A172 (cell line): Measurements from ENCODE around the gene EFCAB8. TPM values are rescaled to one million over a fixed set of nuclear protein-coding genes. Genes with fewer than 3 reads are reported as not detected.
"Not testable (repeated sequence)": the region's sequence is repeated elsewhere in the genome, so short reads cannot be mapped to it uniquely, and the experiment has no call there.

Source experiments
- DNase-seq: peaks from one replicate; pipeline ENCODE4 v3.0.0-alpha.2; 2015; ENCODE audit warnings: low spot score
- total RNA-seq: library from RNA; depleted of rRNA; stranded (reverse); fragments of >200 nt; shearing (Covaris generic); gene quantifications from 2 replicates; pipeline ENCODE4 v1.2.3, GENCODE V29; 2014

EFCAB8 gene
- total RNA-seq, 1 experiment from 2014 or later, result not detected

DNA sequence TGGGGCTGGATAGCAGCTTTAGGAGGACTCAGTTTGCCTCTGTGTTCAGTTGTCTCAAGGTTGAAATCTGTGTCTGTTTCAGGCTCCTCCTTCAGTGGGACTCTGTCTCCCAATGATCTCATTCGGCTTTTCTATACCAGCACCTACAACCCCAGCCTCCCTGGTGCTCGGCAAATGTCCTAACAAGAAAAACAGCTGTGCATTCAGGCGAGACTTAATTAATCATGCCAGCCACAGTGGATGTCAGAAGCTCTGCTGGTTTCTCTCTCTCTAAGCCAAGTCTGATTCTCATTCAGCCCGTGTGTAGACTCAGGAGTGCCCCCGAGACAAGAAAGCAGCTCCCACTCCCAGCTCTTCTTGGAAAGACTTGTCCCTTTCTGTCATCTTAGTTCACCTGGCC is 98.7 kb downstream of the EFCAB8 start:
- DNase-seq, result no peak

DNA sequence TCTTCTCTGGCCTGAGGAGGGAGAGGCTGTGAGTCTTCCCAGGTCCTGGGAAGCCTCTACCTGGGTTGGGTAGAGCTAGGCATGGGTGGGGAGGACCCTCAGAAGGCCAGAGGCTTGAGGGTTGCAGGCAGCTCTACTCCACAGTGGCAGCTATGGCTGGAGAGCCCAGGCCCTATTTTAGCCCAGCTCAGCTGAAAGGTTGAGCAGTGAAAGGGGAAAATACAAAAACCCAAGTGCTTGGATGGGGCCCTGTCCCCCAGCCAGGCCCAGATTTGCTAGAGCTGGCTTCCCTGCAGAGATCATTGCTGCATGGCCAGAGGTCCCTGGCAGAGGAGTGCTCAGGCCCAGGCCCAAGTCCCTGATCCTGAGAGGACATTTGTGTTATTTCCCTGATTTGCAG is 99.9 kb downstream of the EFCAB8 start:
- DNase-seq, result no peak

DNA sequence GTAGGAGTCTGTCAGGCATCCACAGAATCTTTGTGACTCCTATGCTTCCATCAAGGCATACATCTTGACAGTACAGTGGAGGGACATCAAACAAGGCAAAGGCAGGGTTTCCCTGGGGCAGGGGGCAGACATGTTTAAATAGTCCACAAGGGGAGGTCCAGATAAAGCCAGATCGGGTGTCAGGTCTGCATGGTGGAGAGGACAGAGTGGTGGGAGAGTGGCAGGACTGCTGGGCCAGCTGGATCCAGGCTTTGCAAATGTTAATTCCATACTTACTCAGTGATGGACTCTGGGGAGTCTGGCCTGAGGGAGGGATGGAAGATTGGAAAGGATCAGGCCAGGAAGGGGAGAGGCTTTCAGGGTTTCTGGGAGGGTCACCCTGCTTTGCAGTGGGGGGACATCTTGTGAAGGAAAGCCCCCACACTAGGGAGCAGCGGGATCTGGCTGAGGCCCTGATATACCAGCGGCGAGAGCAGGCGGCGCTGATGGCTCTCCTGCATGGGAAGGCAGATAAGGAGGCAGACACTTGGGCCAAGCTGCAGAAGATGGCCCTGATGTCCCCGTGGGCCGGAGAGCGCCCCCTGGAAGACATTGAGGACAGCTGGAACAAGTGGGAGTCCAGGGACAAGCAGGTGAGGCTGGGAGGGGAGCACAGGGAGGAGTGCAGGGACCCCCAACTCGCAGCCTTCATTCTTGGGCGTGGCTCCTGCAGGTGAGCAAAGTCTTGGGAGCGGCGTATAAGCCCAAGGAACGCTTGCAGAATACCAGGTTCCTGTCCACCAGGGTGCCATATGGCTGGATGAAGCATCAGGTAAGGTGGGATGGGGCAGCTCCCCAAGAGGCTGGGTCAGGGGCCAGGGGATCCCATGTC is 100.9 kb downstream of the EFCAB8 start:
- no peak for DNase-seq

DNA sequence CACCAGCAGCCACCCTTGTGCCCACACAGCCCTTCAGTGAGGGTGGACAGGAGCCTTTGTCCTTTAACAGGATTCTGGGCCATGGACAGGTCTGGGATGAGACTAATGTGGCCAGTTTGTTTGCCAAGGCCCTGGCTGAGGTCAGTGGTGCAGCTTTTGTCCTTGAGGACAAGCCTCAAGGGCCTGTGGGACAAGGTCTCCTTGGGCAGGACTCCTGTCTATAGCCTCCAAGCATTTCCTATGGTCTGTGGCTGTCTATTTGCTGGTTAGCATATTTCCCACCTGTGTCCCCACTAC is 101.4 kb downstream of the EFCAB8 start:
- no peak for DNase-seq

DNA sequence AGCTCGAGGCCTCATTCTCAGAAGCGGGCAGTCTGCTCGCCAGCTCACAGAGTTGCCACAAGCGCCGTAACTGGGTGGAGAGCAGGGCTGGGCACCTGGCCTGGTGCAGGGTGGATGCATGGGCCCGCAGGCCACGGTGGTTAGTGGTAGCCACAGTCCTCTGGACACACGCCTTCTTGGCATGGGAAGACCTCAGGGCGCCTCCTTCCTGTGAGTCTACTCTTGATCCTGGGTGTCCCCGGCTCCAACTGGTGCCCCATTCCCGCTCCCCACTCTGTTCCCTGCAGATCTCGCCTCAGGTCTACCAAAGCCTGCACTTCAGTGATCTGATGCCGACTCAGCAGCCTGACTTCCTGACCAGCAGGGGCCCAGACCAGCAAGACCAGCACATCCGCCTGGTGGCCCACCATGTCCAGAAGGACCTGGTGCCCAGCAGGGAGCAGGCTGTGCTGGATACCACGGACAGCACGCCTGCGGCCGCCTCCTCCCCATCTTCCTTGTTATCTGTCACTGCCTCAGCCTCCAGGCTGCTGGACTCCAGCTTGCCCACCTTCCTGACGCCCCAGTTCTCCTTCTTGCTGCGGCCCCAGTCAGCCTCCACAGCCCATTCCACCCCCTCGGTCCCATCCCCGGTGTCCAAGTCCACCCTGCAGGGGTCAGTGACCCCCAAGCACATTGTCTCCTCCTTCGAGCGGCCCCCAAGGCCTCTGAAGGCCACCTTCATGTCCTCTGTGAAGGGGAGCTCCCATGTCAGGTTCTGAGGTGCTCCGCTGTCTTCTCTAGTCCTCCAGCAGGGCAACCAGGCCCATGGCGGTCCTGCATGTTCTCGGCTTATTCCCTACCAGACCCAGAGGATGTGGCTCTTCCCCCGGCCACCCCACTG is 102.4 kb downstream of the EFCAB8 start:
- DNase-seq, result no peak

DNA sequence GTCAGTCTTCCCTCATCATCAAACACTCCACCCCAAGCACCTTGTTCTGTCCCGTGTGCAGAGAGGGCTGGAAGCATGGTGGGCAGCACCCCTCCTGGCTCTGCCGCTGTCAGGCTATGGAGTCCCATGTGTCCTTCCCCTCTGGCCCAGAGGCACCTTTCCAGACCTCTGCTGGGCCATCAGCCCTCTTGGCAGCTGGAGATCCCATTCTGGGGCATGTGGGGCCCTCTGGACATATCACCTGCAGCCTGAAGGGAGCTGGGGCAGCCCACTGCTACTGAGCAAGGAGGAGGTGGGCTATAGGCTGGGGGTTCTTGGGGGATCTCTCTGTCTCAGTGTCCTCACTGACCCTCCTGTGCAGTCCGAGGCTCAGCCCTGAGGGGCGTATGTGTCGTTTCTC is 103.3 kb downstream of the EFCAB8 start:
- DNase-seq, result no peak

DNA sequence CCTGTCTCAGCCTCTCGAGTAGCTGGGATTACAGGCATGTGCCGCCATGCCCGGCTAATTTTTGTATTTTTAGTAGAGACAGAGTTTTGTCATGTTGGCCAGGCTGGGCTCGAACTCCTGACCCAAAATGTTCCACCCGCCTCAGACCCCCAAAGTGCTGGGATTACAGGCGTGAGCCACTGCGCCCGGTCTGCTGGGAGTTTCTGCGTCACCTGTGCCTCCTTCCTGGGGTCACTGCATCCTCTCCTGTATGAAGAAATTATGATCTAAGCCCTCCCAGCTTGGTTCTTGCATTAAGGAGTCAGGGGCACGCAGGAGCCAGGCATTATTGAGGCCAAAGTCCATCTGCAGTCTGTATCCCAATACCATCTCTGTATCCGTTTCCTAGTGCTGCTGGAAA is 103.9 kb downstream of the EFCAB8 start:
- DNase-seq, result not testable (repeated sequence)

DNA sequence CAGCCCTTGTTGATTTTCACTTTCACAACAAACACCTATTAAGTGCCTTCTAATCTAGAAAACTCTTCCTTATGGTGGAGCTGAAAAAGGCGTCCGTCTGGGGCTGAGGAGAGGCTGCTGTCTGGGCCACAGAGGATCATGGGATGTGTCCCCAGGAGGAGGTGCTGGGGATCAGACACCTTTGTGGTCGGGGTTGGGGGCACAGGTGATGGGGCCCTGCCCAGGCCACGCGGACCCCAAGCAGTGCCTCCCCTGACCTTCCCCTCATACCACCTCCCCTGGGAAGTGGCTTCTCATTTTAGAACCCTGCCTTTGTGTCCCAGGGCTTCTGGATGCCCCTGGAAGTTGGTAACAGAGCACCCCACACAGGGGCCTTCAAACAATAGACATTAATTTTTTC is 104.5 kb downstream of the EFCAB8 start:
- DNase-seq, result no peak

DNA sequence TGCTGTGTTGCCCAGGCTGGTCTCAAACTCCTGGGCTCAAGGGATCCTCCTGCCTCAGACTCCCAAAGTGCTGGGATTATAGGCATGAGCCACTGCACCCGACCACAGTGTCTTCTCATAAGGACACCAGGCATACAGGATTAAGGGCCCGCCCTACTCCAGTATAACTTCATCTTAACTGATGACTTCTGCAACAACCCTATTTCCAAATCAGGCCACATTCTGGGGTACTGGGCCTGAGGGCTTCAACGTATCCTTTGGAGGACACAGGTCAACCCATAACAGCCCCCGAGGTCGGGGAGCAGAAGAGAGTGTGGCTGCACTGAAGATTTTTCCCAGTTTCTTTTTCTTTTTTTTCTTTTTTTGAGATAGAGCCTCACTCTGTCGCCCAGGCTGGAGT is 105.9 kb downstream of the EFCAB8 start:
- no peak for DNase-seq

DNA sequence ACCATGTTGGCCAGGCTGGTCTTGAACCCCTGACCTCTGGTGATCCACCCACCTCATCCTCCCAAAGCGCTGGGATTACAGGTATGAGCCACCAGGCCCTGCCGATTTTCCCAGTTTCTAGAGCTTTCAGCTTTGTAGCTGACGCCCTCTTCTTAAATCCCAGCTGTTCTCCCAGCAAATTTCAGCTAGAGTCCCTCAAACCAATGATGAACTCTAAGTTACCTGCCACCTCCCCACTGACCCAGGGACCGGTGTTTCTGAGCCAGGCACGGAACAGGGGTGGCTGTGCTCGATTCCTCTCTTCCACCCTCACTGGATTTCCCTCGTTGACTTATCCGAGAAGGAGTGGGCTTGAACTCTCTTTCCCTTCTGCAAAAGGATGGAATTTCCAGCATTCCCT is 106.4 kb downstream of the EFCAB8 start:
- no peak for DNase-seq

DNA sequence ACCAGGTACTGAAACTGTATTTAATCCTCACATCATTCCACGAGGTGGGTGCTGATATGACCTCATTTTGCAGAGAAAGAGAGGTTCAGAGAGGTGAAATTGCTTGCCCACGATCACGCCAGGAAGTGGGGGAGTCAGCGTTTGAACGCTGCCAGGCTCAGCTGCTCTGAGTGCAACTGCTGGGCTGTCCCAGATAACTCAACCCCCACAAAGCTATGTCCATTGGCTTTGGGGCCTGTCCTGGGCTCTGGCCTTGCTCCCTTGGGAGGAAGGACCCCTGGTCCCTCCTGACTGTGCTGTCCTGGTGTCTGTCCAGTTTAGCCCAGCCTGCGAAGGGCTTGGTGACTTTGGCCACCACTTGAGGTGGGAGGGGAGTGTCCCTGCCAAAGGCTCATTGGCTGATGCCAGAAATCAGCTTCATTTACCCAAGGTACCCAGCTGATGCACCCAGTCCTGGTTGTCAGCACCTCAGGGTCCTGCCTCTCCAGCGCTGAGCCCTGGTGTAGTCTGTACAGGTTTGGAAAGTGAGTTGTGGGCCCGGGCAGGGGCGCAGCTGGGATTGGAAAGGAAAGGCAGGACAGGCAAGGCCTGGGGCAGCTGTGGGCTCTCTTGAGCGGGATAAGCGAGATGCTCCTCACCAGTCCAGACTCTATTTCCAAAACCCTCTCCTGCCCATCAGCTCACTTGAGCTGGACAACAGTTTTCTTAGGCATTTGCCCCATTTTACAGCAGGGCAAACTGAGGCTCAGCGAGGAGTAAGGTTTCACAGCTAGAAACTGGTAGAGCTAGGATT is 107.1 kb downstream of the EFCAB8 start:
- no peak for DNase-seq

DNA sequence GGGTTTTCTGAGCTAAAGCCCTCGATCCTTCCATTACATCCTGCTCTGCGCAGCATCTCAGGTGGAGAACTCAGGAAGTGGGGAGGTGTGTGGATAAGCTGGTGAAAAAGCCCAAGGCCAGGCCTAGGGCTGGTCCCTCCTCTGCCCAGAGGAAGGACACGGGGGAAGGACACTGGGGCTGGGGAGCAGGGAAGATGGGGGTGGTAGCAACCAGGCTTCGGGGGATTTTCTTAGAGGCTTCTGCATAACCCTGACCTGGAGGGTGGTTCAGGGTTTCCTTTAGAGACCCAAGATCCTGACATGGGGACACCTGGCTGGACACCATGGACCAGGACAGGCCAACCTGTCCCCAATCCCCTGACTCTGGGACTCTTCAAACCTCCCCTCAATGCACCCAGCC is 107.7 kb downstream of the EFCAB8 start:
- no peak for DNase-seq

DNA sequence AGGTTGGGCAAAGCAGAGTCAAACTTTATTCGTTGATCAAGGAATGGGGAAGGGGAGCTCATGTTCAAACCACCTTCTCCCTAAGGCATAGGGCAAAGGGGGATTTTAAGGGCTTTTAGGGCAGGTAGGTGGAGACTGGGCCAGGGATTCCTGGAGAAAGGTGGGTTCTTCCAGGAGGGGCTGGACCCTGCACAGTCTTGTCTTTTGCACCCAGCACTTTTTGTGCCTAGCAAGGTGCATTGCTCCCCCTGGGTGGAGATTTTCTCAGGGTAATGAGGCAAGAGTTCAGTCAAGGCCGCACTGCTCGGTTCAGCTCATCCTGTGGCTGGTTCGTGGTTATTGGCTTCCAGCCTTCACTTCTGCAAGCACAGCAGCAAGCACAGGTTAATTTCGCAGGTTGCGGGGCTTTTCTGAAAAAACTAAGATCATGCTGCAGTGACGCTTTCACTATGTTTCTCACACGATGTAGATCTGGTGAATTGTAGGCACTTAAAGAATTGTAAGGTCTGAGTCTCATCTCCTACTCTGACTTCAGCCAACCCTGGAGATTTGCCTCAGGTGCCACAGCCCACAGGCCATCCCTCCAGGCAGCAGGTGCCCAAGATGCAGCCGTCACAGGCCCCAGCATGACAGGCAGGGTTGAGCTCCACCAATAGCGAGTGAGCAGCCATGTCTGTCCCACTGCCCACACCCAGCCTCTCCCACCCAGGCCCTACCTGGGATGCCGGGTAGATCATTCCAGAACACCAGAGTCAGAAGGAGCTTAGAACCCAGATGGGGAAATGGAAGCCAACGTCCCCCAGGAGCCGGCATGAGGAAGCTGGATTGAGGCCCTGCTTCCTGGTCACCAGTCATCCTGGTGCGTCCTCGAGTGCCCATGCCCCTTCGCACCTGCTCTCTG is 108.4 kb downstream of the EFCAB8 start:
- no peak for DNase-seq

DNA sequence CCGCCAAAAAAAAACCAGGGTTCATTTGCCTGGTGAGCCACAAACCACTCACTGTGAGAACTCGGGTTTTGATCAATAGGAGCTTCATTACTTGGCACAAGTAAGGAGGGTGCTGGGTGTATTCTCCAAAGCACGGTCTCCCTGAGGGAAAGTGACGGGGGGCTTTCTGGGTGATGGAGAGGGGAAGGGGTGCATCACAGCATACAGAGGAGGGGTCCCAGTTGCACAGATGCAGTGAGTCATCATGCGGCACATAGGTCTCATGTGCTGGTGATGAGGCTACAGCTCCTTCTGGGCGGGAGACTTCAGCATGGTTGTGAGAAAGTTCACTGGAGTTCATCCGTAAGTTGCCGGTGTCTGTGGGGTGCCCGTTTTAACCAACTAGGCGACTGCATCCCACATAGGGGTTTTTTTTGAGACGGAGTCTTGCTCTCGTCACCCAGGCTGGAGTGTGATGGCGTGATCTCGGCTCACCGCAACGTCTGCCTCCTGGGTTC is 109.3 kb downstream of the EFCAB8 start:
- no peak for DNase-seq

DNA sequence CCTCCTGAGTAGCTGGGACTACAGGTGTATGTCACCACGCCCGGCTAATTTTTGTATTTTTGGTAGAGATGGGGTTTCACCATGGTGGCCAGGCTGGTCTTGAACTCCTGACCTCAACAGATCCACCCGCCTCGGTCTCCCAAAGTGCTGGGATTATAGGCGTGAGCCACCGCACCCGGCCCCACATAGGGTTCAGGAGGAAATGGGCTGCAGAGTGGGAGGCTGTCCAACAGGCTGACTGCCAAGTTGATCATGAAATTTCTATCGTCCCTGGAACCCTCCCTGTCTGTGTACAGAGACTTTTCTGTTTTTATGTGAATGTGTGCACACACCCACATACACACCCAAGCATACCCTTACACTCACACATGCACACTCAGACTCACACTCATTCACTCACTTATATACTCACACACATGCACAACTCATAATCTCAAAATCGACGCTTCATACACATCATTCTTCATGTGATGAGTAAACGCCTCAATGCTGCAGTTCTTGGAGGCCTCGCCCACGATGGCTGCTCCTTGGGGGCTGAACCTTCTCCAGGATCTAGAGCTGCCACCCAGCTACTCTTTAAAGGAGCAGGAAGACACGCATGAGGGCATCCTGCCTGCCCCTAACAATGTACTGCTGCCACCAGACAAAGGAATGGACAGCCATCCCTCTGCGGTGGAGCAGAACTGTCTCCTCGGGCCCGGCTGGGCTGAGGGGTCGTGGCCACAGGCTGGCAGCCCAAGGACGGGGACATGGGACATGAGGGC is 109.9 kb downstream of the EFCAB8 start:
- no peak for DNase-seq

DNA sequence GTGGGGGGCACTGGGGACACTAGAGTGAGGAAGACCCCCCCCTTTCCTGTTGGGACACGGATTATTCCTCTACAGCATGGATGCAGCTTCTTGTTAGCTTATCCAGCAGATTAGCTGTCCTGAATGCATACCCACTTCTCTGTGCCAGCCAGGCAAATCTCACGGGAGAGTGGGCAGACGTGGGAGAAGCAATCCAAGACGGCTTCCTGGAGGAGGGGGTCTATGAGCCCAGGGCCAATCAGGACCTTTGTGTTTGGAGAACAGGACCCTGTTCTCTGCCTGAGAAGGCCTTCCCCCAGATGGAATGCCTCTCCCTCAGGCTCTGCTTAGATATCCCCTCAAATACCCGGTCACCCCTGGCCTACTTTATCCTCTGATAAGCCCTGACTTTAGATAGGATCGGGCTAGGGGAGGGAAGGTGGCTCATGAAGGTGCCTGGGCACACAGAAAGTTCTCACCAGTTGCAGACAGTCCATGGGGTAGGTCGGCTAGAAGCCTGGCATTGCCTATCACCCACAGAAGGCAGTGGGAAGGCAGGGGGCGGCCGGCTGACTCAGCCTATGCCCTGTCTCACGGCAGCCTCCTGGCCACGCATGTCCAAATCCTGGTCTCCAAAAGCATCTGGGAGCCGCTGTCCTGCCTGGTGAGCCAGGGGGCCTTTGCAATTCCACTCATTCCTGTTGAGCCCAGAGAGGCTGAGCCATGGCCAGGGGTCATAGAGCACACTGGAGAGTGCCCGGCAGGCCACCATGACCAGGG is 110.8 kb downstream of the EFCAB8 start:
- no peak for DNase-seq

DNA sequence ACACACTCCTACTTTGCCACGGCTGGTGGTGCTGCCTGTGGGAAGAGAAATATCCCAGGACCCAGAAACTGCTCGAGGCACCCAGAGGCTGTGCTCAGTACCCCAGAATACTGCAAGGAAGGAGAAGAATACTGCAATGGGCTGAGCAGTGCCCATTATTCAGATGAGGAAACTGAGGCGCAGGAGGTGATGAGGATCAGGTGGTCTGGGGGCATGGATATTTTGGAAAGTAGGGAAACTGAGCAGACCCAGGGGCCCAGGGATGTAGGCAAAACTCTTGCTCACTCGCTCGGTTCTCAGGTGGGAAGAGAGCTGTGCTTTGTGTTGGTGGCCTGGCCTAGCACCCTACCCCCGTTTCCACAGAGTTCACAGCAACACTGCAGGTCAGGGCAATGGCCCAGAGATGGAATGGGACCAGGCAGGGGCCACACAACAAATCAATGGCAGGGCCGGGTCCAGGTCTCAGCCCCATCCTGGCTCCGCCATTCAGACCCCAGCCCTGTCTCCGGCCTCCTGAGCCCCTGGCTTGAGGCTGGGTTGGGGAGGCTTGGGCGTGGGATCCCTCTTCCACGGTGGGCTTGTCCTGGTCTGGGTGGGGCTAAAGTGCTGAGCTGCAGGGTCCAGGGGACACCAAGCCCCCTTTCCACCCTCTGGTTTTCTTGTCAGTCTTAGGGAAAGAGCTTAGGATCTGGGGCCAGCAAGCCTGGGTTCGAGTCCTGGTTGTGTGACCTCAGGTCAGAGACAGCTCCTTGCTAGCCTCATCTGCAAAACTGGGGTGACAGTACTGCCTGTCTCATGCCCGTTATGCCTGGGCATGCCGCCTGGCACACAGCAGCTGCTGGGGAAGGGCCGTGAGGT is 111.6 kb downstream of the EFCAB8 start:
- no peak for DNase-seq

DNA sequence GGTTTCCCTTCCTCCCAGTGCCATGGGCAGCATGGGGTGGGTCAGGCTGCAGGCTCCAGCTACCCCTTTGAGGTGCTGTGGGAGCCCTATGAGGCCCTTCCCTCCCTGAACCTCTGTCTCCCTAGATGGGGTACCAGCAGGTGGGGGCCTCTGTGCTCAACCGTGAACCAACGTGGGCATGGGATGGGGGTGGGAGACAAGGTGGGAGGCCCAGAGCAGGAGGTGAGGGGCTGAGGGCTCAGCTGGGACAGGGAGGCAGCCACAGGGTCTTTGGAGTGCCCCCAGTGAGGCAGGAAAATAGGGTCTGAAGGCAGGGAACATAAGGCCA is 112.2 kb downstream of the EFCAB8 start:
- DNase-seq, result no peak

DNA sequence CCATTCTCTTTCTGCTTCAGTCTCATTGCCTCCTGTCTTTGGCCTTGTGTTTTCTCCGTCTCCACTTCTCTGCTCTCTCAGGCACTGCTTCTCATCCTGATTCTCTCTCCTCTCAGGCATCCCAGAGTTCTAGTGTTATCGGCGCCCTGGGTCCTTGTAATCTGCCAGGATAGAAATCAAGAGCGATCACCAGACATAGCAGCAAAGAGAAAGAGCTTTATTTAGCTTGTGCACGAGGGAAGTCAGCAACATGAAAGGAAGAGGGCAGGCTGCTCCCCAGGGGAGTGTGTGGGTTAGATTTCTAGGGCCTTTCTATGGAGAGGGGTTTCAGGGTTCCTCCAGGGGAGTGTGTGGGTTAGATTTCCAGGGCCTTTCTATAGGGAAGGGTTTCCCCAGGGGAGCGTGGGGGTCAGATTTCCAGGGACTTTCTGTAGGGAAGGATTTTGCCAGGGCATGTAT is 113.0 kb downstream of the EFCAB8 start:
- no peak for DNase-seq
